Lung (tissue), 12 donors: ENCODE results near the gene ATG4D. TPM values are rescaled to one million over a fixed set of nuclear protein-coding genes. Genes with fewer than 3 reads are reported as not detected.

Source experiments
- ATAC-seq: fragments of 200-7000 bp; cut with Tn5 transposase; one replicate; pipeline ENCODE4 v1.9.1; 2020; ENCODE audit warnings: moderate number of reproducible peaks; ENCODE audit not compliant: insufficient read depth, low FRiP score
- DNase-seq, 3 donors: peaks; one replicate each; pipeline ENCODE4 v3.0.0-alpha.2; 2013 to 2017
- H3K27ac ChIP-seq, 2 donors: one replicate each; pipeline ENCODE4 v1.5.1; 2013; ENCODE audit warnings: mild to moderate bottlenecking in 2 of 2, moderate library complexity in 2 of 2, control low read depth in 1 of 2, inconsistent platforms in 1 of 2, low read depth in 1 of 2, low read length in 1 of 2
- H3K27me3 ChIP-seq, 3 donors: one replicate each; pipeline ENCODE4 v1.5.1; 2013; ENCODE audit warnings: low read length in 2 of 3; ENCODE audit not compliant: control insufficient read depth in 3 of 3, insufficient read depth in 3 of 3
- H3K36me3 ChIP-seq, 4 donors: one replicate each; pipeline ENCODE4 v1.5.1; 2013; ENCODE audit warnings: low read length in 4 of 4, mild to moderate bottlenecking in 1 of 4, moderate library complexity in 1 of 4; ENCODE audit not compliant: control insufficient read depth in 4 of 4, insufficient read depth in 4 of 4
- H3K4me1 ChIP-seq, 5 donors: one replicate each; pipeline ENCODE4 v1.5.1; 2013; ENCODE audit warnings: low read length in 5 of 5, mild to moderate bottlenecking in 2 of 5, moderate library complexity in 1 of 5; ENCODE audit not compliant: control insufficient read depth in 5 of 5, insufficient read depth in 5 of 5
- H3K4me3 ChIP-seq: one replicate; pipeline ENCODE4 v1.5.1; 2013; ENCODE audit warnings: mild to moderate bottlenecking, control low read depth, moderate library complexity
- H3K9ac ChIP-seq, 2 donors: one replicate each; pipeline ENCODE4 v1.5.1; 2013; ENCODE audit warnings: low read length in 2 of 2, control low read depth in 1 of 2; ENCODE audit not compliant: insufficient read depth in 1 of 2
- H3K9me3 ChIP-seq, 4 donors: one replicate each; pipeline ENCODE4 v1.5.1; 2013; ENCODE audit warnings: low read length in 3 of 4, mild to moderate bottlenecking in 1 of 4, moderate library complexity in 1 of 4; ENCODE audit not compliant: control insufficient read depth in 4 of 4, insufficient read depth in 3 of 4
- WGBS, 2 donors: extraction: QIAGEN DNeasy Blood & Tissue Kit; methylation state at CpG; one replicate each; pipeline ENCODE4 v1.1.7; 2013; 5-methylcytosine and 5-hydroxymethylcytosine counted together
- polyA plus RNA-seq, 2 donors: library from polyadenylated mRNA; stranded (reverse); fragments of 200-250 nt; gene quantifications; one replicate each; pipeline ENCODE4 v1.2.1, GENCODE V29; 2013
- total RNA-seq, 2 donors: library from RNA; depleted of rRNA in 1 of 2; stranded (reverse); fragments of >200 nt in 1 of 2; gene quantifications; one replicate each; pipeline ENCODE4 v1.2.1, GENCODE V29; 2014 to 2021
- TF ChIP-seq, protein P1 (sequence below): IDR thresholded peaks from 2 replicates; pipeline ENCODE4 v1.5.1; 2012; ENCODE audit warnings: mild to moderate bottlenecking; ENCODE audit errors: control extremely low read depth, extremely low read depth
- donor health status: control.
- donor health status: control.
- donor health status: Bipolar disorder and iron deficiency.
- donor health status: healthy.
- donor health status: DM: yes; HTN: yes; CAD: no.

ATG4D gene
- total and polyA plus RNA-seq, 4 donors = 13.4 to 34.0 (median 27.4) TPM

DNA sequence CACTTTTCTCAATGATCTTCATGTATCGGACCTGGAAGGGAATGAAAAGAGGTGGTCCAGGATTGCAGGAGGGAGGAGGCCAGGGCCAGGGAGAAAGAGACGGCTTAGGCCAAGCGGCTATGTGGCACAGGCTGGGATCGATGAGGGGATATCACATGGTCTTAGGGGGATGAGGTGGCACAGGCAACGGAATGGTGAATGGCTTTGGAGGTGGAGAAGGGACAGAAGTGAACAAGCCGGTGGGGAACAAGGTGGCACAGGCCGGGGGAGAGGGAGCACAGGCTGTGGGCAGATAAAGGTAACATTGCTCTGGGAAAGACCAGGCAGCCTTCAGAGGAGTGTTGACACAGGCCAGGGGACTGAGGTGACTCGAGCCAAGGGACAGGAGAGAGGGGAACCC lies 30.8 kb downstream of the ATG4D start:
- ATAC-seq = no peak
- H3K4me1 ChIP-seq = peaks cover 0 to 4% (median 1%) of the 10 kb centered on the region in 5 donors
- TF ChIP-seq, protein P1, sequence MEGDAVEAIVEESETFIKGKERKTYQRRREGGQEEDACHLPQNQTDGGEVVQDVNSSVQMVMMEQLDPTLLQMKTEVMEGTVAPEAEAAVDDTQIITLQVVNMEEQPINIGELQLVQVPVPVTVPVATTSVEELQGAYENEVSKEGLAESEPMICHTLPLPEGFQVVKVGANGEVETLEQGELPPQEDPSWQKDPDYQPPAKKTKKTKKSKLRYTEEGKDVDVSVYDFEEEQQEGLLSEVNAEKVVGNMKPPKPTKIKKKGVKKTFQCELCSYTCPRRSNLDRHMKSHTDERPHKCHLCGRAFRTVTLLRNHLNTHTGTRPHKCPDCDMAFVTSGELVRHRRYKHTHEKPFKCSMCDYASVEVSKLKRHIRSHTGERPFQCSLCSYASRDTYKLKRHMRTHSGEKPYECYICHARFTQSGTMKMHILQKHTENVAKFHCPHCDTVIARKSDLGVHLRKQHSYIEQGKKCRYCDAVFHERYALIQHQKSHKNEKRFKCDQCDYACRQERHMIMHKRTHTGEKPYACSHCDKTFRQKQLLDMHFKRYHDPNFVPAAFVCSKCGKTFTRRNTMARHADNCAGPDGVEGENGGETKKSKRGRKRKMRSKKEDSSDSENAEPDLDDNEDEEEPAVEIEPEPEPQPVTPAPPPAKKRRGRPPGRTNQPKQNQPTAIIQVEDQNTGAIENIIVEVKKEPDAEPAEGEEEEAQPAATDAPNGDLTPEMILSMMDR = no peak
- H3K4me3 ChIP-seq = no peak overlapping the region
- H3K9me3 ChIP-seq = no peaks in the 10 kb centered on the region
- no peaks in the 10 kb centered on the region for H3K27me3 ChIP-seq
- H3K36me3 ChIP-seq = peaks cover 0 to 4% (median 0%) of the 10 kb centered on the region in 4 donors
- no peak overlapping the region for H3K27ac ChIP-seq
- WGBS, 2 donors = 89 to 95% methylated on average over 8 of the region's 8 CpGs
- no peak for DNase-seq
- no peak overlapping the region for H3K9ac ChIP-seq

DNA sequence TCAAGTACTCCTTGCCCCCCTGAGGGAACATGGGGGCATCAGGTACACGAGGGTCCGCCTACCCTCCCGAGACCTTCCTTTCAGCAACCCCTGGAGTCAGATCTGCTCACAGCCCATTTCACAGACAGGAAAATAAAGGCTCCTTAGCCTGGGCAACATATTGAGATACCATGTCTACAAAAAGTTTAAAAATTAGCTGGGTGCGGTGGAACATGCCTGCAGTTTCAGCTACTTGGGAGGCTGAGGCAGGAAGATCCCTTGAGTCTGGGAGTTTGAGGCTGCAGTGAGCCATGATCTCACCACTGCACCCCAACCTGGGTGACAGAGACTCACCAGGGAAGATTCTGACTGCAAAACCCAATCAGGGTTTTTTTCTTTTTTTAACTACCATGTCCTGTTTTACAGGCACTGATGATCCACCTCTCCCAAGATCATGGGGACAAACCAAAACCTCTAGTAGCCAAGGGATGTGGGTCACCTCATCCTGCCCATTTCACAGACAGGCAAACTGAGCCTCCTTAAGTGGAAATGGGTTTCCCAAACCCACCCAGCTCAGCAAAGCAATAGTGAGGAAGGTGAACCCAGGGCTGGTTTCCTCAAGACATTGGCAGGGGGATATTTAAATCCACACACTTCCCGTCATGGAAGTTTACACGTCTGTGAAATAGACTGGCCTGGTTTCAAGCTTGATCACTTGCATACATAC lies 31.5 kb downstream of the ATG4D start:
- Histone ChIP-seq H3K4me1 (peaks cover 0 to 3% (median 0%) of the 10 kb centered on the region in 5 donors), H3K9me3 (no peaks in the 10 kb centered on the region), H3K9ac (no peak overlapping the region), H3K27ac (no peak overlapping the region), H3K36me3 (peaks cover 0 to 4% (median 0%) of the 10 kb centered on the region in 4 donors), H3K4me3 (no peak overlapping the region), H3K27me3 (no peaks in the 10 kb centered on the region)
- ATAC-seq = no peak
- TF ChIP-seq, protein P1 = no peak
- 85 to 86% methylated on average over 6 of the region's 6 CpGs for WGBS, 2 donors
- no peak for DNase-seq

DNA sequence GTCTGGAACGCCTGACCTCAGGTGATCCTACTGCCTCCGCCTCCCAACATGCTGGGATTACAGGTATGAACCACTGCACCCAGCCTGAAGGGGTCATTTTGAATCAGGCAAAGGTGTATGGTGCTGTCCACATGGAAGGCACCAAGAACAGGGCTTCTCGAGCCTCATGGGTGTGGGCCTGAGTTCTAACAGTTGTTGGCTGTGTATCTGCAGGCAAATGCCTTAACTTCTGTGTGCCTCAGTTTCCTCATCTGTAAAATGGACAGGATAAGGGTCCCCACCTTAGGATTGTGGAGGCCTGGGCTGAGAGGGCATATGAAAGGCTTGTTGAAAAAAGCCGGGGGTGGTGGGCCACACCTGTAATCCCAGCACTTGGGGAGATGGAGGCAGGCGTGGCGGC lies 34.2 kb downstream of the ATG4D start:
- TF ChIP-seq, protein P1 = no peak
- no peak for ATAC-seq
- Histone ChIP-seq H3K4me1 (peaks cover 0 to 2% (median 0%) of the 10 kb centered on the region in 5 donors), H3K4me3 (no peak overlapping the region), H3K9me3 (no peaks in the 10 kb centered on the region), H3K27me3 (no peaks in the 10 kb centered on the region), H3K9ac (no peak overlapping the region), H3K27ac (no peak overlapping the region), H3K36me3 (peaks cover 0 to 4% (median 0%) of the 10 kb centered on the region in 4 donors)
- DNase-seq = no peak
- WGBS, 2 donors = 80 to 97% methylated on average over 6 of the region's 6 CpGs
